Measurements from ENCODE around the gene CCS. TPM values are rescaled to one million over a fixed set of nuclear protein-coding genes. Genes with fewer than 3 reads are reported as not detected.

Gene CCS
- total RNA-seq, 4 donors from 2014 or later = 30.6 to 70.1 (median 47.2) TPM

GRCh38 chr11:66562907-66563583 is 29.9 kb upstream of the CCS start:
- Histone ChIP-seq H3K4me1 (peaks cover 0 to 17% (median 2%) of the 10 kb centered on the region in 4 donors), H3K4me3 (no peak overlapping the region), H3K9me3 (no peaks in the 10 kb centered on the region), H3K36me3 (no peaks in the 10 kb centered on the region), H3K27me3 (no peaks in the 10 kb centered on the region), H3K27ac (no peak overlapping the region)
- no peak for DNase-seq
- TF ChIP-seq POLR2A (IDR thresholded peaks at IDR 0.05) (no peak), CTCF (IDR thresholded peaks at IDR 0.05) (no peak)

GRCh38 chr11:66563832-66564231 is 29.2 kb upstream of the CCS start:
- Histone ChIP-seq H3K4me1 (peaks cover 0 to 17% (median 4%) of the 10 kb centered on the region in 4 donors), H3K4me3 (no peak overlapping the region), H3K27me3 (no peaks in the 10 kb centered on the region), H3K9me3 (no peaks in the 10 kb centered on the region), H3K36me3 (no peaks in the 10 kb centered on the region), H3K27ac (no peak overlapping the region)
- TF ChIP-seq CTCF (IDR thresholded peaks at IDR 0.05) = no peak
- TF ChIP-seq POLR2A (IDR thresholded peaks at IDR 0.05) = no peak
- DNase-seq = no peak

- no peak for DNase-seq
- peaks cover 0 to 10% (median 2%) of the 10 kb centered on the region in 4 donors for H3K4me1 ChIP-seq
- no peaks in the 10 kb centered on the region for H3K36me3 ChIP-seq
- H3K27me3 ChIP-seq = no peaks in the 10 kb centered on the region
- no peaks in the 10 kb centered on the region for H3K9me3 ChIP-seq
- no peak overlapping the region for H3K4me3 ChIP-seq
- TF ChIP-seq POLR2A (IDR thresholded peaks at IDR 0.05) (no peak), CTCF (IDR thresholded peaks at IDR 0.05) (no peak)
- no peak overlapping the region for H3K27ac ChIP-seq
These were observed 28.4 kb upstream of the CCS start for GRCh38 chr11:66564538-66564937.

GRCh38 chr11:66564984-66565383 is 28.0 kb upstream of the CCS start:
- no peak overlapping the region for H3K27ac ChIP-seq
- DNase-seq = no peak
- no peaks in the 10 kb centered on the region for H3K9me3 ChIP-seq

GRCh38 chr11:66566221-66566620 is 26.8 kb upstream of the CCS start:
- no peaks in the 10 kb centered on the region for H3K36me3 ChIP-seq
- H3K27me3 ChIP-seq = no peaks in the 10 kb centered on the region
- H3K4me1 ChIP-seq = peaks cover 0 to 9% (median 2%) of the 10 kb centered on the region in 4 donors
- H3K4me3 ChIP-seq = no peak overlapping the region
- H3K9me3 ChIP-seq = no peaks in the 10 kb centered on the region
- TF ChIP-seq POLR2A (IDR thresholded peaks at IDR 0.05) = no peak
- no peak for TF ChIP-seq CTCF (IDR thresholded peaks at IDR 0.05)
- H3K27ac ChIP-seq = no peak overlapping the region
- DNase-seq = no peak

More at GRCh38 chr11:66564984-66565383, 28.0 kb upstream of the CCS start:
- Histone ChIP-seq H3K36me3 (no peaks in the 10 kb centered on the region), H3K27me3 (no peaks in the 10 kb centered on the region), H3K4me3 (no peak overlapping the region), H3K4me1 (peaks cover 0 to 9% (median 2%) of the 10 kb centered on the region in 4 donors)
- no peak for TF ChIP-seq CTCF (IDR thresholded peaks at IDR 0.05)

Data from Peyer's patch (tissue), 4 donors.